Suprapubic skin (tissue), 4 donors: ENCODE results near the gene CALCB. TPM values are rescaled to one million over a fixed set of nuclear protein-coding genes. Genes with fewer than 3 reads are reported as not detected.

Experiments used
- DNase-seq, 2 donors: peaks; one replicate each; pipeline ENCODE4 v3.0.0-alpha.2; 2019; ENCODE audit warnings: low spot score in 2 of 2
- H3K27ac ChIP-seq: fragments of 200-600 bp; sonication (generic); one replicate; pipeline ENCODE4 v1.5.1; 2019
- H3K27me3 ChIP-seq: fragments of 200-600 bp; sonication (generic); one replicate; pipeline ENCODE4 v1.5.1; 2019
- H3K36me3 ChIP-seq: fragments of 200-600 bp; sonication (generic); one replicate; pipeline ENCODE4 v1.5.1; 2019
- H3K4me1 ChIP-seq: fragments of 200-600 bp; sonication (generic); one replicate; pipeline ENCODE4 v1.5.1; 2019
- H3K4me3 ChIP-seq: fragments of 200-600 bp; sonication (generic); one replicate; pipeline ENCODE4 v1.5.1; 2019; ENCODE audit warnings: mild to moderate bottlenecking
- H3K9me3 ChIP-seq: fragments of 200-600 bp; sonication (generic); one replicate; pipeline ENCODE4 v1.5.1; 2019
- CTCF ChIP-seq, 2 donors: fragments of 200-600 bp in 1 of 2; fragments of 450-650 bp in 1 of 2; sonication (generic) in 1 of 2; IDR thresholded peaks; one replicate each; pipeline ENCODE4 v1.5.1; 2016 to 2019; ENCODE audit warnings: antibody characterized with exemption in 2 of 2, mild to moderate bottlenecking in 1 of 2, moderate library complexity in 1 of 2
- EP300 ChIP-seq: sonication (generic); formaldehyde crosslinking; IDR thresholded peaks from one replicate; pipeline ENCODE4 v1.6.1; 2017; ENCODE audit warnings: antibody characterized with exemption
- POLR2A ChIP-seq, 2 donors: fragments of 450-650 bp; IDR thresholded peaks; one replicate each; pipeline ENCODE4 v1.6.1; 2017; ENCODE audit warnings: antibody characterized with exemption in 2 of 2, mild to moderate bottlenecking in 2 of 2, moderate library complexity in 2 of 2
- POLR2AphosphoS5 ChIP-seq, 3 donors: sonication (generic); formaldehyde crosslinking; IDR thresholded peaks; one replicate each; pipeline ENCODE4 v1.6.1; 2017; ENCODE audit warnings: antibody characterized with exemption in 3 of 3
- WGBS: methylation state at CpG from one replicate; pipeline ENCODE4 v1.1.5; 2018; 5-methylcytosine and 5-hydroxymethylcytosine counted together
- total RNA-seq, 4 donors: library from RNA; depleted of rRNA; stranded (reverse); fragments of >200 nt; gene quantifications; one replicate each; pipeline ENCODE4 v1.1.0, GENCODE V29; 2016

CALCB gene
- total RNA-seq, 4 donors from 2014 or later, result 0.48 TPM; not detected in 3

- Histone ChIP-seq H3K27ac (no peak overlapping the region), H3K4me3 (no peak overlapping the region), H3K9me3 (no peaks in the 10 kb centered on the region), H3K36me3 (no peaks in the 10 kb centered on the region), H3K4me1 (no peaks in the 10 kb centered on the region), H3K27me3 (no peaks in the 10 kb centered on the region)
- no peak for DNase-seq
- 75% methylated on average over 4 of the region's 4 CpGs for WGBS
- TF ChIP-seq POLR2A (IDR thresholded peaks at IDR 0.05), result no peak
- TF ChIP-seq CTCF (IDR thresholded peaks at IDR 0.05), result no peak
- no peak for TF ChIP-seq POLR2AphosphoS5 (IDR thresholded peaks at IDR 0.05)
- no peak for TF ChIP-seq EP300
These were observed 34.5 kb downstream of the CALCB start for GRCh38 chr11:15107730-15108515.

GRCh38 chr11:15108592-15109130 is 35.3 kb downstream of the CALCB start:
- no peak overlapping the region for H3K27ac ChIP-seq
- no peaks in the 10 kb centered on the region for H3K4me1 ChIP-seq
- no peaks in the 10 kb centered on the region for H3K27me3 ChIP-seq
- no peak overlapping the region for H3K4me3 ChIP-seq
- 95% methylated on average over 2 of the region's 2 CpGs for WGBS
- H3K9me3 ChIP-seq, result no peaks in the 10 kb centered on the region
- no peaks in the 10 kb centered on the region for H3K36me3 ChIP-seq
- DNase-seq, result no peak
- TF ChIP-seq CTCF (IDR thresholded peaks at IDR 0.05) (no peak), POLR2AphosphoS5 (IDR thresholded peaks at IDR 0.05) (no peak), POLR2A (IDR thresholded peaks at IDR 0.05) (no peak), EP300 (no peak)

GRCh38 chr11:15109602-15110001 is 36.2 kb downstream of the CALCB start:
- no peak for DNase-seq
- no peak overlapping the region for H3K4me3 ChIP-seq
- WGBS, result 75% methylated on average over 2 of the region's 2 CpGs

GRCh38 chr11:15111215-15111614 is 37.8 kb downstream of the CALCB start:
- Histone ChIP-seq H3K4me3 (no peak overlapping the region), H3K36me3 (no peaks in the 10 kb centered on the region), H3K4me1 (peaks cover 8% of the 10 kb centered on the region), H3K27me3 (peaks cover 21% of the 10 kb centered on the region), H3K9me3 (no peaks in the 10 kb centered on the region), H3K27ac (no peak overlapping the region)
- no peak for DNase-seq
- no peak for TF ChIP-seq EP300
- TF ChIP-seq POLR2A (IDR thresholded peaks at IDR 0.05), result no peak
- no peak for TF ChIP-seq CTCF (IDR thresholded peaks at IDR 0.05)
- TF ChIP-seq POLR2AphosphoS5 (IDR thresholded peaks at IDR 0.05), result no peak
- WGBS, result 95% methylated on average over 3 of the region's 3 CpGs

More at GRCh38 chr11:15109602-15110001, 36.2 kb downstream of the CALCB start:
- Histone ChIP-seq H3K27me3 (peaks cover 5% of the 10 kb centered on the region), H3K27ac (no peak overlapping the region), H3K4me1 (peaks cover 3% of the 10 kb centered on the region), H3K36me3 (no peaks in the 10 kb centered on the region), H3K9me3 (no peaks in the 10 kb centered on the region)
- no peak for TF ChIP-seq EP300
- TF ChIP-seq CTCF (IDR thresholded peaks at IDR 0.05), result no peak
- TF ChIP-seq POLR2A (IDR thresholded peaks at IDR 0.05), result no peak
- no peak for TF ChIP-seq POLR2AphosphoS5 (IDR thresholded peaks at IDR 0.05)

- no peak for DNase-seq
- no peak for TF ChIP-seq POLR2A (IDR thresholded peaks at IDR 0.05)
- TF ChIP-seq CTCF (IDR thresholded peaks at IDR 0.05), result no peak
- TF ChIP-seq EP300, result no peak
- no peak for TF ChIP-seq POLR2AphosphoS5 (IDR thresholded peaks at IDR 0.05)
These were observed 38.7 kb downstream of the CALCB start for GRCh38 chr11:15112131-15112541.

More at GRCh38 chr11:15112131-15112541, 38.7 kb downstream of the CALCB start:
- no peak overlapping the region for H3K4me3 ChIP-seq
- peaks cover 8% of the 10 kb centered on the region for H3K4me1 ChIP-seq
- H3K36me3 ChIP-seq, result no peaks in the 10 kb centered on the region
- H3K9me3 ChIP-seq, result no peaks in the 10 kb centered on the region
- no peak overlapping the region for H3K27ac ChIP-seq
- 86% methylated on average over 8 of the region's 8 CpGs for WGBS
- H3K27me3 ChIP-seq, result peaks cover 24% of the 10 kb centered on the region
